Osteocyte (in vitro differentiated cells): Measurements from ENCODE around the gene DLGAP4. TPM values are rescaled to one million over a fixed set of nuclear protein-coding genes. Genes with fewer than 3 reads are reported as not detected.
"Not testable (repeated sequence)": the region's sequence is repeated elsewhere in the genome, so short reads cannot be mapped to it uniquely, and the experiment has no call there.

ENCODE experiments used
- DNase-seq: peaks from one replicate; pipeline ENCODE4 v3.0.0; 2021; ENCODE audit warnings: mixed read lengths; ENCODE audit not compliant: unreplicated experiment; ENCODE audit errors: extremely low spot score
- H3K27ac Mint-ChIP-seq: one replicate; pipeline ENCODE4 v1.8.0; 2021; ENCODE audit warnings: mild to moderate bottlenecking, mixed read lengths; ENCODE audit not compliant: unreplicated experiment
- H3K27me3 Mint-ChIP-seq: one replicate; pipeline ENCODE4 v1.8.0; 2021; ENCODE audit warnings: mixed read lengths; ENCODE audit not compliant: unreplicated experiment
- H3K36me3 Mint-ChIP-seq: one replicate; pipeline ENCODE4 v1.8.0; 2021; ENCODE audit warnings: mixed read lengths; ENCODE audit not compliant: unreplicated experiment
- H3K4me1 Mint-ChIP-seq: one replicate; pipeline ENCODE4 v1.8.0; 2021; ENCODE audit warnings: mixed read lengths; ENCODE audit not compliant: unreplicated experiment
- H3K4me3 Mint-ChIP-seq: one replicate; pipeline ENCODE4 v1.8.0; 2021; ENCODE audit warnings: mild to moderate bottlenecking, moderate library complexity, mixed read lengths; ENCODE audit not compliant: unreplicated experiment
- H3K9me3 Mint-ChIP-seq: one replicate; pipeline ENCODE4 v1.8.0; 2021; ENCODE audit warnings: mixed read lengths; ENCODE audit not compliant: unreplicated experiment
- total RNA-seq: library from RNA; stranded (reverse); gene quantifications from 2 replicates; pipeline ENCODE4 v1.2.1, GENCODE V29; 2021
- TF ChIP-seq, protein P1 (sequence below): fragments of 200-600 bp; sonication (generic); IDR thresholded peaks from 2 replicates; pipeline ENCODE4 v1.5.0; 2021; ENCODE audit warnings: antibody characterized with exemption, mild to moderate bottlenecking, moderate library complexity

The DLGAP4 gene
- total RNA-seq, 1 donor from 2014 or later: 134 TPM

DNA sequence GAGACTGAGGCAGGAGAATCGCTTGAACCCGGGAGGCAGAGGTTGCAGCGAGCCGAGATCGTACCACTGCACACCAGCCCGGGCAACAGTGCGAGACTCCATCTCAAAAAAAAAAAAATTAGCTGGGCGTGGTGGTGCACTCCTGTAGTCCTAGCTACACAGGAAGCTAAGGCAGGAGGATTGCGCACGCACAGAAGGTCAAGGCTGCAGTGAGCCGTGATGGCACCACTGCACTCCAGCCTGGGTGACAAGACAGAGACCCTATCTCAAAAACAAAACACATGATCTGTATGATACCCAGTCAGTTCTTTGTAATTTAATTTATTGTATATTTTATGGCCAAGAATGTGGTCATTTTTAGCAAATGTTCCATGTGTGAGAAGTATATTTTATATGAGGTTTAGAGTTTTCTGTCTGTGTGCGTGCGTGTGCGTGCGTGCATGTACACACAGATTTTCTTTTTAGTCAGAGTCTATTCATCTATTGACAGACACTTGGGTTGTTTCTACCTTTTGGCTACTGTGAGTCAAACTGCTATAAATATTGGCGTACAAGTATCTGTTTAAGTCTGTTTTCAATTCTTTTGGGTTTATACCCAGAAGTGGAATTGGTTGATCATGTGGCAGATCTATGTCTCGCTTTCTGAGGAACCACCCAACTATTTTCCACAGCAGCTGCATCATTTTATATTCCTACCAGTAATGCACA is 213.0 kb downstream of the DLGAP4 start:
- TF ChIP-seq, protein P1, sequence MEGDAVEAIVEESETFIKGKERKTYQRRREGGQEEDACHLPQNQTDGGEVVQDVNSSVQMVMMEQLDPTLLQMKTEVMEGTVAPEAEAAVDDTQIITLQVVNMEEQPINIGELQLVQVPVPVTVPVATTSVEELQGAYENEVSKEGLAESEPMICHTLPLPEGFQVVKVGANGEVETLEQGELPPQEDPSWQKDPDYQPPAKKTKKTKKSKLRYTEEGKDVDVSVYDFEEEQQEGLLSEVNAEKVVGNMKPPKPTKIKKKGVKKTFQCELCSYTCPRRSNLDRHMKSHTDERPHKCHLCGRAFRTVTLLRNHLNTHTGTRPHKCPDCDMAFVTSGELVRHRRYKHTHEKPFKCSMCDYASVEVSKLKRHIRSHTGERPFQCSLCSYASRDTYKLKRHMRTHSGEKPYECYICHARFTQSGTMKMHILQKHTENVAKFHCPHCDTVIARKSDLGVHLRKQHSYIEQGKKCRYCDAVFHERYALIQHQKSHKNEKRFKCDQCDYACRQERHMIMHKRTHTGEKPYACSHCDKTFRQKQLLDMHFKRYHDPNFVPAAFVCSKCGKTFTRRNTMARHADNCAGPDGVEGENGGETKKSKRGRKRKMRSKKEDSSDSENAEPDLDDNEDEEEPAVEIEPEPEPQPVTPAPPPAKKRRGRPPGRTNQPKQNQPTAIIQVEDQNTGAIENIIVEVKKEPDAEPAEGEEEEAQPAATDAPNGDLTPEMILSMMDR: no peak
- H3K36me3 Mint-ChIP-seq: peaks cover 34% of the 10 kb centered on the region
- H3K4me1 Mint-ChIP-seq: peaks cover 18% of the 10 kb centered on the region
- H3K27ac Mint-ChIP-seq: no peak overlapping the region
- no peak for DNase-seq
- no peak overlapping the region for H3K4me3 Mint-ChIP-seq
- H3K9me3 Mint-ChIP-seq: no peaks in the 10 kb centered on the region
- no peaks in the 10 kb centered on the region for H3K27me3 Mint-ChIP-seq

DNA sequence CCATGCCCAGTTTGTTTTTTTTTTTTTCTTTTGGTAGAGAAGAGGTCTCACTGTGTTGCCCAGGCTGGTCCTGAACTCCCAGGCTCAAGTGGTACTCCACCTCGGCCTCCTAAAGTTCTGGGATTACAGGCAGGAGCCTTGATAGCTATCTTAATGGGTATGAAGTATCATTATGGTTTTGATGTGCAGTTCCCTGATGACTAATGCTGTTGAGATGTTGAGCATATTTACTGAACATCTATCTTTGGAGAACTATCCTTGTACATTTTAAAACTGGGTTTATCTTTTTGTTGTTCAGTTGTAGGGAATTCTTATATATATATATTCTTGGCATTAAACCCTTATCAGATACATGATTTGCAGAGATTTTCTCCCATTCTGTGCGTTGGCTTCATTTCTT is 213.8 kb downstream of the DLGAP4 start:
- no peaks in the 10 kb centered on the region for H3K27me3 Mint-ChIP-seq
- H3K9me3 Mint-ChIP-seq: no peaks in the 10 kb centered on the region
- H3K4me1 Mint-ChIP-seq: peaks cover 18% of the 10 kb centered on the region
- no peak for DNase-seq
- peaks cover 33% of the 10 kb centered on the region for H3K36me3 Mint-ChIP-seq
- no peak overlapping the region for H3K27ac Mint-ChIP-seq
- H3K4me3 Mint-ChIP-seq: no peak overlapping the region
- TF ChIP-seq, protein P1: no peak

DNA sequence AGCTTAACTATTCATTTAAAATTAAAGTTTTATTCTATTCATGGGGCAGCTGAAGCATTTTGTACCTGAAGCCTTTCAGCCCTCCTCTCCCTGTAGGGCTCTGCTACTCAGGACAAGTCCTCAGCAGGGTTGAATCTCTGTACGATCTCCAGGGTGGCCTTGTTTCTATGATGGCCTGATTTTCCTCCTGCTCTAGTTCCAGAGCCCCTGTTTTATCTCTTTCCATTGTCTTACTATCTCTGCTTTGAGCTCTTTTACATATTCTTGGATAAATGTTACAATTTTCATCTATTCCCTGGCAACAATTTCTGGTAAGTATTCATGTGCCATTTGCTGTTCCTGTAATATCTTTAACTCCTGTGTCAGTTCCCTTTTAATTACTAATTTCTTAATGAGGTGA is 215.4 kb downstream of the DLGAP4 start:
- no peaks in the 10 kb centered on the region for H3K9me3 Mint-ChIP-seq
- H3K4me3 Mint-ChIP-seq: no peak overlapping the region

GRCh38 chr20:36522412-36522811 is 216.3 kb downstream of the DLGAP4 start:
- Mint-ChIP-seq H3K27ac (peak overlapping the region; percentile 66), H3K4me1 (peaks cover 14% of the 10 kb centered on the region), H3K36me3 (peaks cover 48% of the 10 kb centered on the region)
- H3K4me3 Mint-ChIP-seq, DNase-seq, H3K9me3 Mint-ChIP-seq, H3K27me3 Mint-ChIP-seq: not testable (repeated sequence)

More for the DNA sequence above, 215.4 kb downstream of the DLGAP4 start:
- peak overlapping the region; percentile 8 for H3K27ac Mint-ChIP-seq
- H3K36me3 Mint-ChIP-seq: peaks cover 40% of the 10 kb centered on the region
- no peak for DNase-seq
- peaks cover 14% of the 10 kb centered on the region for H3K4me1 Mint-ChIP-seq
- TF ChIP-seq, protein P1: no peak
- H3K27me3 Mint-ChIP-seq: no peaks in the 10 kb centered on the region

DNA sequence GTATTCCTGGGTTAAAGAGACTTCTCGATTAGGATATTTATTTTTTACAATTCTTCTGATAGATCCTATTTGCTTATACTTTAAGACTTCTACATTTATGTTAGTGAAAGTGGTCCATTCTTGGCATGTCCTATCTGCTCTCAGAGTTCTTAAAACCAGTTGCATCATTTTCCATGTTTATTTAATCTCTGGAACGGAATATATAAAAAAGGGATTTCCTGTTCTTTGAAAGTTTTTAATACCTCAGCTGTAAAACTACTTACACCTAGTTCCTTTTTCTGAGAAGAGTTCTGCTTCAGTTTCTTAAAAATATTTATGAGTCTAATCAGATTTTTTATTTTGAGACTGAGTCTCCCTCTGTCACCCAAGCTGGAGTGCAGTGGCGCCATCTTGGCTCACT is 217.2 kb downstream of the DLGAP4 start:
- Mint-ChIP-seq H3K4me1 (peaks cover 14% of the 10 kb centered on the region), H3K4me3 (no peak overlapping the region), H3K9me3 (no peaks in the 10 kb centered on the region), H3K36me3 (peaks cover 47% of the 10 kb centered on the region), H3K27me3 (no peaks in the 10 kb centered on the region), H3K27ac (peak overlapping the region; percentile 66)
- TF ChIP-seq, protein P1: no peak
- no peak for DNase-seq
